MM.1S (cell line): ENCODE results near the gene GRHL3.

Experiments
- DNase-seq: peaks from one replicate; pipeline ENCODE4 v3.0.0-alpha.2; 2015
- H2AFZ ChIP-seq: fragments of 300-600 bp; sonication (generic); 2 replicates; pipeline ENCODE4 v1.6.0; 2016; ENCODE audit warnings: antibody characterized with exemption, low read length
- H3F3A ChIP-seq: fragments of 300-600 bp; sonication (generic); 2 replicates; pipeline ENCODE4 v1.6.1; 2016; ENCODE audit warnings: mild to moderate bottlenecking, antibody characterized with exemption, low read length, moderate library complexity, mixed read lengths; ENCODE audit not compliant: insufficient read depth
- H3K27ac ChIP-seq: fragments of 300-600 bp; sonication (generic); 2 replicates; pipeline ENCODE4 v1.5.1; 2016; ENCODE audit warnings: mild to moderate bottlenecking, low read length
- H3K27me3 ChIP-seq: fragments of 300-600 bp; sonication (generic); replicated peaks from 2 replicates; pipeline ENCODE4 v1.6.0; 2016; ENCODE audit warnings: low read length; ENCODE audit not compliant: insufficient read depth
- H3K36me3 ChIP-seq: fragments of 300-600 bp; sonication (generic); replicated peaks from 2 replicates; pipeline ENCODE4 v1.6.1; 2016; ENCODE audit warnings: mild to moderate bottlenecking, low read length, mixed read lengths; ENCODE audit not compliant: insufficient read depth
- H3K4me1 ChIP-seq: fragments of 300-600 bp; sonication (generic); 2 replicates; pipeline ENCODE4 v1.6.1; 2016; ENCODE audit warnings: low read length, mixed read lengths
- H3K4me2 ChIP-seq: fragments of 300-600 bp; sonication (generic); 2 replicates; pipeline ENCODE4 v1.6.0; 2016; ENCODE audit warnings: low read depth, low read length
- H3K4me3 ChIP-seq: fragments of 300-600 bp; sonication (generic); 2 replicates; pipeline ENCODE4 v1.5.1; 2016; ENCODE audit warnings: low read length, mixed read lengths
- H3K79me2 ChIP-seq: fragments of 300-600 bp; sonication (generic); 2 replicates; pipeline ENCODE4 v1.6.1; 2016; ENCODE audit warnings: mixed run types, low read length, mixed read lengths
- H3K9ac ChIP-seq: fragments of 300-600 bp; sonication (generic); 2 replicates; pipeline ENCODE4 v1.6.1; 2016; ENCODE audit warnings: low read length, mixed read lengths
- H3K9me2 ChIP-seq: fragments of 300-600 bp; sonication (generic); replicated peaks from 2 replicates; pipeline ENCODE4 v1.6.1; 2016; ENCODE audit warnings: mild to moderate bottlenecking, low read length, mixed read lengths; ENCODE audit not compliant: insufficient read depth
- H3K9me3 ChIP-seq: fragments of 300-600 bp; sonication (generic); replicated peaks from 2 replicates; pipeline ENCODE4 v1.6.1; 2016; ENCODE audit warnings: mild to moderate bottlenecking, low read length, mixed read lengths; ENCODE audit not compliant: insufficient read depth
- H4K20me1 ChIP-seq: fragments of 300-600 bp; sonication (generic); 2 replicates; pipeline ENCODE4 v1.6.1; 2016; ENCODE audit warnings: mild to moderate bottlenecking, low read length, moderate library complexity, mixed read lengths; ENCODE audit not compliant: insufficient read depth
- CTCF ChIP-seq: fragments of 300-600 bp; sonication (generic); IDR thresholded peaks from 2 replicates; pipeline ENCODE4 v1.5.1; 2016; ENCODE audit warnings: antibody characterized with exemption, low read length, mixed read lengths
- EZH2 ChIP-seq: fragments of 300-600 bp; sonication (generic); optimal IDR thresholded peaks from 2 replicates; pipeline ENCODE3; 2017; ENCODE audit warnings: low read depth, mild to moderate bottlenecking, antibody characterized with exemption, low read length, mixed read lengths
- EZH2phosphoT487 ChIP-seq: fragments of 300-600 bp; sonication (generic); IDR thresholded peaks from 2 replicates; pipeline ENCODE4 v1.6.1; 2018; ENCODE audit warnings: antibody characterized with exemption, low read length

Gene GRHL3

GRCh38 chr1:24318615-24319311 is 394 bp upstream of the GRHL3 start:
- Histone ChIP-seq H3K9me2 (no peaks in the 10 kb centered on the region), H3F3A (peaks cover 58% of the 10 kb centered on the region), H3K27me3 (no peaks in the 10 kb centered on the region), H3K9ac (no peak overlapping the region), H3K4me1 (peaks cover 34% of the 10 kb centered on the region), H3K79me2 (peaks cover 35% of the 10 kb centered on the region), H3K4me3 (peak overlapping the region; percentile 69; the same call in 1 of the 2 replicates), H3K27ac (peak overlapping the region; percentile 97; the same call in 1 of the 2 replicates), H3K36me3 (no peaks in the 10 kb centered on the region), H4K20me1 (no peaks in the 10 kb centered on the region), H3K9me3 (no peaks in the 10 kb centered on the region), H3K4me2 (peak overlapping the region; percentile 98; the same call in 1 of the 2 replicates), H2AFZ (0 out of 2 replicates have a peak overlapping the region, but pooled peaks have one; percentile 2)
- no peak for DNase-seq
- TF ChIP-seq CTCF (no peak), EZH2phosphoT487 (no peak), EZH2 (no peak)

- H3K4me1 ChIP-seq: peaks cover 46% of the 10 kb centered on the region
- TF ChIP-seq EZH2phosphoT487: no peak
- no peak for TF ChIP-seq CTCF
- TF ChIP-seq EZH2: no peak
- no peaks in the 10 kb centered on the region for H4K20me1 ChIP-seq
- peaks cover 58% of the 10 kb centered on the region for H3F3A ChIP-seq
- no peaks in the 10 kb centered on the region for H3K9me2 ChIP-seq
- peak overlapping the region; percentile 98 for H3K4me2 ChIP-seq
- no peak overlapping the region; the same call in 1 of the 2 replicates for H2AFZ ChIP-seq
- H3K36me3 ChIP-seq: no peaks in the 10 kb centered on the region
- H3K27me3 ChIP-seq: no peaks in the 10 kb centered on the region
- DNase-seq: no peak
- peak overlapping the region; percentile 69 for H3K4me3 ChIP-seq
- H3K79me2 ChIP-seq: peaks cover 47% of the 10 kb centered on the region
- H3K9ac ChIP-seq: peak overlapping the region; percentile 78
- no peaks in the 10 kb centered on the region for H3K9me3 ChIP-seq
- H3K27ac ChIP-seq: peak overlapping the region; percentile 97; the same call in 1 of the 2 replicates
These were observed 805 bp downstream of the GRHL3 start for GRCh38 chr1:24319962-24320361.

- peak overlapping the region; percentile 69 for H3K4me3 ChIP-seq
- peaks cover 52% of the 10 kb centered on the region for H3K4me1 ChIP-seq
- H3K36me3 ChIP-seq: no peaks in the 10 kb centered on the region
- peak; percentile 13 for DNase-seq
- no peaks in the 10 kb centered on the region for H3K9me2 ChIP-seq
- peak overlapping the region; percentile 40 for H2AFZ ChIP-seq
- H3K9me3 ChIP-seq: no peaks in the 10 kb centered on the region
- no peaks in the 10 kb centered on the region for H4K20me1 ChIP-seq
- peaks cover 58% of the 10 kb centered on the region for H3F3A ChIP-seq
- no peaks in the 10 kb centered on the region for H3K27me3 ChIP-seq
- peak overlapping the region; percentile 97 for H3K27ac ChIP-seq
- peak overlapping the region; percentile 78 for H3K9ac ChIP-seq
- H3K4me2 ChIP-seq: peak overlapping the region; percentile 98
- TF ChIP-seq CTCF (peak; percentile 14), EZH2 (no peak)
- H3K79me2 ChIP-seq: peaks cover 58% of the 10 kb centered on the region
These were observed 2.0 kb downstream of the GRHL3 start for GRCh38 chr1:24321126-24321525.
